ENCODE data around the gene CISD2.
"Not testable (repeated sequence)": the region's sequence is repeated elsewhere in the genome, so short reads cannot be mapped to it uniquely, and the experiment has no call there.

GRCh38 chr4:102865327-102865726, 3.5 kb upstream of the CISD2 start:
- TF ChIP-seq POLR2AphosphoS5 (IDR thresholded peaks at IDR 0.05; ENCODE audit: borderline replicate concordance, low read depth, low read length); EZH2 (IDR thresholded peaks at IDR 0.05): not testable (repeated sequence)
